CD4-positive, alpha-beta T cell (primary cell): ENCODE measurements around the gene TUB. TPM values are rescaled to one million over a fixed set of nuclear protein-coding genes. Genes with fewer than 3 reads are reported as not detected.

Experiments
- ATAC-seq: fragments of 200-7000 bp; cut with Tn5 transposase; one replicate; pipeline ENCODE4 v1.10.0; 2022; ENCODE audit warnings: mild to moderate bottlenecking; ENCODE audit not compliant: poor library complexity
- CTCF ChIA-PET: fragments of 350-600 bp; sonication (Branson Sonifier 250); formaldehyde crosslinking; loops from one replicate; lab custom pipeline; 2021; ENCODE audit warnings: antibody characterized with exemption, inconsistent platforms; lab: Charles Lee
- POLR2A ChIA-PET: fragments of 350-600 bp; sonication (Branson Sonifier 250); formaldehyde crosslinking; loops from one replicate; lab custom pipeline; 2021; ENCODE audit warnings: antibody characterized with exemption, inconsistent platforms; lab: Charles Lee
- DNase-seq, 14 experiments: peaks; one replicate each; pipeline ENCODE4 v3.0.0-alpha.2; 2013 to 2020; ENCODE audit warnings: mixed read lengths in 2 of 14
- H3K27ac ChIP-seq, 2 donors: one replicate each; pipeline versions ENCODE4 v1.5.1 to v1.7.0; 2013; ENCODE audit warnings: low read length in 2 of 2, low read depth in 1 of 2, mild to moderate bottlenecking in 1 of 2
- H3K27me3 ChIP-seq, 2 experiments: 1 replicate in 1 of 2; 2 replicates in 1 of 2; pipeline versions ENCODE4 v1.6.1 to v1.7.0; 2013; ENCODE audit warnings: low read length in 2 of 2, control low read depth in 1 of 2, mild to moderate bottlenecking in 1 of 2, moderate library complexity in 1 of 2; ENCODE audit not compliant: insufficient read depth in 2 of 2, control insufficient read depth in 1 of 2
- H3K36me3 ChIP-seq: one replicate; pipeline ENCODE4 v1.6.1; 2013; ENCODE audit warnings: low read length, control low read depth; ENCODE audit not compliant: insufficient read depth
- H3K4me1 ChIP-seq: one replicate; pipeline ENCODE4 v1.6.1; 2013; ENCODE audit warnings: low read length, control low read depth; ENCODE audit not compliant: insufficient read depth
- H3K4me3 ChIP-seq: one replicate; pipeline ENCODE4 v1.5.1; 2013; ENCODE audit warnings: mild to moderate bottlenecking, low read length, moderate library complexity
- H3K9me3 ChIP-seq, 2 experiments: 1 replicate in 1 of 2; 2 replicates in 1 of 2; pipeline versions ENCODE4 v1.6.1 to v1.7.0; 2013; ENCODE audit warnings: low read length in 2 of 2, mild to moderate bottlenecking in 2 of 2, control low read depth in 1 of 2, moderate library complexity in 1 of 2; ENCODE audit not compliant: control insufficient read depth in 1 of 2, insufficient read depth in 1 of 2
- H3K27ac Mint-ChIP-seq: one replicate; pipeline ENCODE4 v1.8.0; 2020; ENCODE audit warnings: mixed read lengths
- H3K27me3 Mint-ChIP-seq: one replicate; pipeline ENCODE4 v1.8.0; 2021; ENCODE audit warnings: mixed read lengths
- H3K36me3 Mint-ChIP-seq: one replicate; pipeline ENCODE4 v1.8.0; 2021; ENCODE audit warnings: low read depth, mixed read lengths
- H3K4me1 Mint-ChIP-seq: one replicate; pipeline ENCODE4 v1.8.0; 2021; ENCODE audit warnings: low read depth, mixed read lengths
- H3K4me3 Mint-ChIP-seq: one replicate; pipeline ENCODE4 v1.8.0; 2020; ENCODE audit warnings: mild to moderate bottlenecking, mixed read lengths
- H3K9me3 Mint-ChIP-seq: one replicate; pipeline ENCODE4 v1.8.0; 2020; ENCODE audit warnings: mixed read lengths
- CTCF ChIP-seq: fragments of 200-600 bp; IDR thresholded peaks from one replicate; pipeline ENCODE4 v1.8.0; 2022; ENCODE audit warnings: antibody characterized with exemption, mild to moderate bottlenecking
- intact Hi-C, 2 experiments: fragments of 100-400 bp; cut with DNase I in 1 of 2; cut with micrococcal nuclease in 1 of 2; formaldehyde crosslinking; loops; one replicate each; pipeline versions ENCODE4 v1.15.1 to v1.9.0; 2023 to 2025; cut with DNase I, micrococcal nuclease
- total RNA-seq, 174 experiments: library from RNA in 2 of 174; stranded (reverse) in 2 of 174; gene quantifications; one replicate each; pipeline ENCODE4 v1.2.3 and lab custom pipeline; 2021 to 2026

The TUB gene
- total RNA-seq, 2 experiments from 2014 or later, result 0.08 TPM; not detected in 1

GRCh38 chr11:8111636-8112035, 30.6 kb downstream of the TUB start:
- Histone ChIP-seq H3K9me3 (peaks cover 7 to 12% of the 10 kb centered on the region in 2 experiments), H3K27ac (no peak overlapping the region), H3K27me3 (no peaks in the 10 kb centered on the region), H3K4me3 (no peak overlapping the region), H3K36me3 (peaks cover 17% of the 10 kb centered on the region), H3K4me1 (no peaks in the 10 kb centered on the region)
- CTCF ChIA-PET, result no interaction called here
- Mint-ChIP-seq H3K4me1 (no peaks in the 10 kb centered on the region), H3K27ac (no peak overlapping the region), H3K4me3 (no peak overlapping the region), H3K36me3 (peaks cover 80% of the 10 kb centered on the region), H3K27me3 (no peaks in the 10 kb centered on the region), H3K9me3 (peaks cover 6% of the 10 kb centered on the region)
- no peak for ATAC-seq
- DNase-seq, result no peak
- POLR2A ChIA-PET, result no interaction called here
- no peak for TF ChIP-seq CTCF
- intact Hi-C loops, result no loop called here

GRCh38 chr11:8122173-8122764, 41.3 kb downstream of the TUB start:
- Histone ChIP-seq H3K27ac (no peak overlapping the region), H3K4me3 (no peak overlapping the region), H3K4me1 (no peaks in the 10 kb centered on the region), H3K9me3 (no peaks in the 10 kb centered on the region), H3K36me3 (no peaks in the 10 kb centered on the region), H3K27me3 (no peaks in the 10 kb centered on the region)
- Mint-ChIP-seq H3K9me3 (no peaks in the 10 kb centered on the region), H3K4me3 (no peak overlapping the region), H3K27ac (no peak overlapping the region), H3K27me3 (no peaks in the 10 kb centered on the region), H3K4me1 (no peaks in the 10 kb centered on the region), H3K36me3 (peaks cover 63% of the 10 kb centered on the region)
- DNase-seq (no peak), ATAC-seq (no peak)
- intact Hi-C loops, result no loop called here
- POLR2A ChIA-PET, result no interaction called here
- TF ChIP-seq CTCF, result no peak
- CTCF ChIA-PET, result no interaction called here

- POLR2A ChIA-PET, result no interaction called here
- Histone ChIP-seq H3K27me3 (no peaks in the 10 kb centered on the region), H3K4me1 (no peaks in the 10 kb centered on the region), H3K27ac (no peak overlapping the region), H3K9me3 (no peaks in the 10 kb centered on the region), H3K4me3 (no peak overlapping the region), H3K36me3 (no peaks in the 10 kb centered on the region)
- Mint-ChIP-seq H3K27me3 (no peaks in the 10 kb centered on the region), H3K4me1 (no peaks in the 10 kb centered on the region), H3K36me3 (peaks cover 37% of the 10 kb centered on the region), H3K27ac (no peak overlapping the region), H3K4me3 (no peak overlapping the region), H3K9me3 (no peaks in the 10 kb centered on the region)
- DNase-seq (no peak), ATAC-seq (no peak)
- TF ChIP-seq CTCF, result no peak
- intact Hi-C loops, result no loop called here
- CTCF ChIA-PET, result interaction anchor here (1.0 to 1.1 kb wide), 2 partner anchors 9 to 28 kb away, joined by 4 read pairs; no protein-coding TSS in a partner anchor
Observed at GRCh38 chr11:8126649-8127289, 45.8 kb downstream of the TUB start.
